ENCODE measurements around the gene LHX1. TPM values are rescaled to one million over a fixed set of nuclear protein-coding genes. Genes with fewer than 3 reads are reported as not detected.

The LHX1 gene
- total and polyA plus RNA-seq, 2 of the 8 experiments (the other 6 are each of a cell fraction or from before 2014, with no cell fraction given), result 0.26 to 0.93 TPM

DNA sequence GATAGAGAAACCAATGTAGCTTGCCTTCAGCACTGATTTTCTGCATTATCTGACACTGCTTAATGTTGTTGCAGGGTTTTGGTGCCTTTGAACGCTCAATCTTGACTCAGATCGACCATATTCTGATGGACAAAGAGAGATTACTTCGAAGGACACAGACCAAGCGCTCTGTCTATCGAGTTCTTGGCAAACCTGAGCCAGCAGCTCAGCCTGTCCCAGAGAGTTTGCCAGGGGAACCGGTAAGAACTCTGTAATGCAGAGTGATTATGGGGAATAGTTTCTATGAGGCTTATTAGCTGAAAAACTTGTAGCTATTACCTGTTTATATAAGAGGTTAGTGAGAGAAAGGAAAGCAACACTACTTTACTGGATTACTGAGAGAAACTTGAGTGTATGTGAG lies 51.9 kb downstream of the LHX1 start:
- H2AFZ ChIP-seq (ENCODE audit: low read length), result no peak overlapping the region
- POLR2A ChIA-PET (ENCODE audit: partially characterized antibody), result interaction anchor here (0.7 kb wide), 1 partner anchor 12 kb away, joined by 3 read pairs; no protein-coding TSS in a partner anchor
- H2BK12ac ChIP-seq (ENCODE audit: low read depth, low read length), result no peak overlapping the region
- no peak overlapping the region for H4K91ac ChIP-seq (replicated peaks; ENCODE audit: insufficient read length, low read length)
- H3K4me3 ChIP-seq (ENCODE audit: extremely low read depth in 1 of 4, insufficient read depth in 2 of 4, low read depth in 3 of 4, low read length in 4 of 4), result no peak overlapping the region
- no peaks in the 10 kb centered on the region for H4K20me1 ChIP-seq (replicated peaks in 1 of 2; ENCODE audit: control insufficient read depth in 1 of 2, insufficient read depth in 2 of 2, low read length in 2 of 2)
- no peaks in the 10 kb centered on the region for H3K27me3 ChIP-seq (replicated peaks in 1 of 4; ENCODE audit: control insufficient read depth in 3 of 4, extremely low read depth in 1 of 4, insufficient read depth in 3 of 4, low read length in 3 of 4)
- H2BK120ac ChIP-seq (replicated peaks; ENCODE audit: low read depth, low read length), result no peak overlapping the region
- H3K27ac ChIP-seq (ENCODE audit: low read depth, low read length), result no peak overlapping the region
- H3K14ac ChIP-seq (ENCODE audit: insufficient read length), result no peak overlapping the region
- TF ChIP-seq BCL11A (IDR thresholded peaks at IDR 0.05; ENCODE audit: low read depth in 2 of 2, low read length in 2 of 2), result no peak
- TF ChIP-seq FOSL1 (IDR thresholded peaks at IDR 0.05; ENCODE audit: insufficient read depth, low read depth, low read length), result no peak
- no peak for TF ChIP-seq SP2 (IDR thresholded peaks at IDR 0.05; ENCODE audit: low read length)
- TF ChIP-seq, protein P1, sequence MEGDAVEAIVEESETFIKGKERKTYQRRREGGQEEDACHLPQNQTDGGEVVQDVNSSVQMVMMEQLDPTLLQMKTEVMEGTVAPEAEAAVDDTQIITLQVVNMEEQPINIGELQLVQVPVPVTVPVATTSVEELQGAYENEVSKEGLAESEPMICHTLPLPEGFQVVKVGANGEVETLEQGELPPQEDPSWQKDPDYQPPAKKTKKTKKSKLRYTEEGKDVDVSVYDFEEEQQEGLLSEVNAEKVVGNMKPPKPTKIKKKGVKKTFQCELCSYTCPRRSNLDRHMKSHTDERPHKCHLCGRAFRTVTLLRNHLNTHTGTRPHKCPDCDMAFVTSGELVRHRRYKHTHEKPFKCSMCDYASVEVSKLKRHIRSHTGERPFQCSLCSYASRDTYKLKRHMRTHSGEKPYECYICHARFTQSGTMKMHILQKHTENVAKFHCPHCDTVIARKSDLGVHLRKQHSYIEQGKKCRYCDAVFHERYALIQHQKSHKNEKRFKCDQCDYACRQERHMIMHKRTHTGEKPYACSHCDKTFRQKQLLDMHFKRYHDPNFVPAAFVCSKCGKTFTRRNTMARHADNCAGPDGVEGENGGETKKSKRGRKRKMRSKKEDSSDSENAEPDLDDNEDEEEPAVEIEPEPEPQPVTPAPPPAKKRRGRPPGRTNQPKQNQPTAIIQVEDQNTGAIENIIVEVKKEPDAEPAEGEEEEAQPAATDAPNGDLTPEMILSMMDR (IDR thresholded peaks at IDR 0.05; ENCODE audit: control extremely low read depth in 1 of 3, insufficient read depth in 1 of 3, low read depth in 1 of 3, low read length in 3 of 3), result no peak
- TF ChIP-seq CREB1 (IDR thresholded peaks at IDR 0.05), result no peak
- TF ChIP-seq EP300 (IDR thresholded peaks at IDR 0.05; ENCODE audit: borderline replicate concordance in 1 of 2, low read depth in 2 of 2, low read length in 2 of 2), result no peak
- TF ChIP-seq CHD1 (IDR thresholded peaks at IDR 0.05; ENCODE audit: low read depth, low read length), result no peak
- no peak for TF ChIP-seq CTBP2 (IDR thresholded peaks at IDR 0.05; ENCODE audit: borderline replicate concordance, insufficient read depth, insufficient read length, low read length)
- no peak for TF ChIP-seq CEBPB (IDR thresholded peaks at IDR 0.05; ENCODE audit: low read depth, low read length)
- no peaks in the 10 kb centered on the region for H3K9me3 ChIP-seq (ENCODE audit: insufficient read depth in 2 of 2, low read depth in 1 of 2, low read length in 1 of 2)
- H3K23me2 ChIP-seq (ENCODE audit: low read depth, low read length), result no peaks in the 10 kb centered on the region
- H3K9ac ChIP-seq (replicated peaks in 1 of 4; ENCODE audit: extremely low read depth in 1 of 4, low read depth in 3 of 4, low read length in 3 of 4), result no peak overlapping the region
- no peak overlapping the region for H4K8ac ChIP-seq (ENCODE audit: extremely low read depth, insufficient read depth, low read length)
- H4K5ac ChIP-seq (ENCODE audit: insufficient read length, low read depth, low read length), result no peak overlapping the region
- no peak overlapping the region for H2BK5ac ChIP-seq (ENCODE audit: low read depth, low read length)
- H3K4me1 ChIP-seq (replicated peaks in 1 of 4; ENCODE audit: control insufficient read depth in 3 of 4, insufficient read depth in 4 of 4, low read length in 3 of 4), result no peaks in the 10 kb centered on the region
- no peak for FAIRE-seq
- no peaks in the 10 kb centered on the region for H3K79me2 ChIP-seq (ENCODE audit: control insufficient read depth in 1 of 2, insufficient read depth in 2 of 2, low read length in 2 of 2)
- no peak overlapping the region for H3K56ac ChIP-seq (replicated peaks; ENCODE audit: insufficient read length, low read depth, low read length)
- no peaks in the 10 kb centered on the region; the same call in 1 of the 2 replicates for H3K79me1 ChIP-seq (ENCODE audit: low read depth, low read length)
- H3K4me2 ChIP-seq (ENCODE audit: insufficient read depth in 1 of 2, low read depth in 2 of 2, low read length in 2 of 2), result no peak overlapping the region
- H2AK5ac ChIP-seq (ENCODE audit: low read depth, low read length), result no peak overlapping the region
- no peak overlapping the region for H2BK20ac ChIP-seq (ENCODE audit: low read length)
- no peak overlapping the region for H3K23ac ChIP-seq (ENCODE audit: insufficient read length)
- no peak overlapping the region for H3K18ac ChIP-seq (ENCODE audit: extremely low read depth, low read length)
- 90% methylated on average over 6 of the region's 6 CpGs; no CpG with 5 or more reads in 1 of the 2 experiments for WGBS, 2 experiments (ENCODE audit: extremely low coverage in 1 of 2, insufficient coverage in 1 of 2, insufficient read length in 1 of 2, insufficient replicate concordance in 2 of 2, low coverage in 1 of 2, low lambda C conversion rate in 2 of 2, missing lambda C conversion rate in 1 of 2)
- DNase-seq (ENCODE audit: low read depth in 1 of 2, low spot score in 2 of 2), result no peak
- H3K36me3 ChIP-seq (ENCODE audit: control insufficient read depth in 2 of 4, insufficient read depth in 4 of 4, low read length in 3 of 4), result peaks cover 6 to 45% (median 26%) of the 10 kb centered on the region in 4 experiments; a peak in 7 of 8 replicates
- CTCF ChIA-PET (ENCODE audit: partially characterized antibody), result interaction anchor here (0.6 to 0.8 kb wide), 3 partner anchors 14 to 59 kb away, joined by 3 read pairs; no protein-coding TSS in a partner anchor
- H3K4ac ChIP-seq (replicated peaks; ENCODE audit: insufficient read length, low read depth, low read length), result no peak overlapping the region
- no peak overlapping the region for H2BK15ac ChIP-seq (ENCODE audit: low read length)

Data from H1 (cell line).